Left lung (tissue), 10 donors: ENCODE measurements around the gene RGS7. TPM values are rescaled to one million over a fixed set of nuclear protein-coding genes. Genes with fewer than 3 reads are reported as not detected.

Experiments
- ATAC-seq: fragments of 200-7000 bp; cut with Tn5 transposase; one replicate; pipeline ENCODE4 v1.9.1; 2020; ENCODE audit warnings: moderate library complexity
- DNase-seq, 4 donors: peaks; one replicate each; pipeline ENCODE4 v3.0.0-alpha.2; 2013 to 2020
- H3K27ac ChIP-seq, 2 donors: fragments of 200-600 bp; sonication (generic) in 1 of 2; one replicate each; pipeline versions ENCODE4 v1.5.0 to v1.8.0; 2020 to 2021
- H3K27me3 ChIP-seq, 2 donors: fragments of 200-600 bp; sonication (generic) in 1 of 2; one replicate each; pipeline versions ENCODE4 v1.5.0 to v1.8.0; 2020 to 2021
- H3K36me3 ChIP-seq, 2 donors: fragments of 200-600 bp; sonication (generic) in 1 of 2; one replicate each; pipeline versions ENCODE4 v1.5.0 to v1.8.0; 2020 to 2021
- H3K4me1 ChIP-seq, 2 donors: fragments of 200-600 bp; one replicate each; pipeline ENCODE4 v1.8.0; 2021
- H3K4me3 ChIP-seq, 2 donors: fragments of 200-600 bp; sonication (generic) in 1 of 2; one replicate each; pipeline versions ENCODE4 v1.5.0 to v1.8.0; 2020 to 2021; ENCODE audit warnings: mild to moderate bottlenecking in 1 of 2
- H3K9me3 ChIP-seq, 2 donors: fragments of 200-600 bp; sonication (generic) in 1 of 2; one replicate each; pipeline versions ENCODE4 v1.5.0 to v1.8.0; 2020 to 2021
- intact Hi-C, 2 donors: fragments of 100-400 bp; cut with DNase I; formaldehyde crosslinking; loops; one replicate each; pipeline versions ENCODE4 v1.11.2 to v1.14.2; 2022
- polyA plus RNA-seq, 6 donors: library from polyadenylated mRNA; unstranded; fragments of 120-200 nt; gene quantifications; one replicate each; pipeline ENCODE4 v1.2.1, GENCODE V29; 2013; ENCODE audit not compliant: insufficient read length in 6 of 6
- total RNA-seq, 2 donors: library from RNA; stranded (reverse); fragmentation: NEBNext Ultra II Directional; extraction: Animal tissue kit (Norgen Biotek cat#: 25700); gene quantifications; one replicate each; pipeline ENCODE4 v1.2.1, GENCODE V29; 2021
- TF ChIP-seq, protein P1 (sequence below), 2 donors: fragments of 200-600 bp; sonication (generic) in 1 of 2; IDR thresholded peaks; one replicate each; pipeline versions ENCODE4 v1.5.0 to v1.8.0; 2021; ENCODE audit warnings: antibody characterized with exemption in 2 of 2
- donor health status: DM: no; HTN: yes; CAD: no.
- donor health status: DM: no; HTN: no; CAD: no.

Gene RGS7
- total and polyA plus RNA-seq, 8 donors = 0.11 to 0.43 (median 0.30) TPM; not detected in 2

GRCh38 chr1:240836271-240836670 is 520.7 kb downstream of the RGS7 start:
- ATAC-seq (no peak), DNase-seq (no peak)
- no peak overlapping the region for H3K27ac ChIP-seq
- no peaks in the 10 kb centered on the region for H3K36me3 ChIP-seq
- no peak overlapping the region for H3K4me3 ChIP-seq
- H3K27me3 ChIP-seq = no peaks in the 10 kb centered on the region
- no peaks in the 10 kb centered on the region for H3K4me1 ChIP-seq
- TF ChIP-seq, protein P1, sequence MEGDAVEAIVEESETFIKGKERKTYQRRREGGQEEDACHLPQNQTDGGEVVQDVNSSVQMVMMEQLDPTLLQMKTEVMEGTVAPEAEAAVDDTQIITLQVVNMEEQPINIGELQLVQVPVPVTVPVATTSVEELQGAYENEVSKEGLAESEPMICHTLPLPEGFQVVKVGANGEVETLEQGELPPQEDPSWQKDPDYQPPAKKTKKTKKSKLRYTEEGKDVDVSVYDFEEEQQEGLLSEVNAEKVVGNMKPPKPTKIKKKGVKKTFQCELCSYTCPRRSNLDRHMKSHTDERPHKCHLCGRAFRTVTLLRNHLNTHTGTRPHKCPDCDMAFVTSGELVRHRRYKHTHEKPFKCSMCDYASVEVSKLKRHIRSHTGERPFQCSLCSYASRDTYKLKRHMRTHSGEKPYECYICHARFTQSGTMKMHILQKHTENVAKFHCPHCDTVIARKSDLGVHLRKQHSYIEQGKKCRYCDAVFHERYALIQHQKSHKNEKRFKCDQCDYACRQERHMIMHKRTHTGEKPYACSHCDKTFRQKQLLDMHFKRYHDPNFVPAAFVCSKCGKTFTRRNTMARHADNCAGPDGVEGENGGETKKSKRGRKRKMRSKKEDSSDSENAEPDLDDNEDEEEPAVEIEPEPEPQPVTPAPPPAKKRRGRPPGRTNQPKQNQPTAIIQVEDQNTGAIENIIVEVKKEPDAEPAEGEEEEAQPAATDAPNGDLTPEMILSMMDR (IDR thresholded peaks at IDR 0.05) = no peak
- intact Hi-C loops = no loop called here
- no peaks in the 10 kb centered on the region for H3K9me3 ChIP-seq

GRCh38 chr1:240835291-240835690 is 521.7 kb downstream of the RGS7 start:
- H3K27ac ChIP-seq = no peak overlapping the region
- no peaks in the 10 kb centered on the region for H3K9me3 ChIP-seq
- no peak for DNase-seq
- no peak overlapping the region for H3K4me3 ChIP-seq
- H3K4me1 ChIP-seq = no peaks in the 10 kb centered on the region
- no peaks in the 10 kb centered on the region for H3K36me3 ChIP-seq
- ATAC-seq = no peak
- intact Hi-C loops = no loop called here
- TF ChIP-seq, protein P1 (IDR thresholded peaks at IDR 0.05) = no peak
- H3K27me3 ChIP-seq = no peaks in the 10 kb centered on the region

- no peak for ATAC-seq
- H3K36me3 ChIP-seq = no peaks in the 10 kb centered on the region
- H3K4me1 ChIP-seq = no peaks in the 10 kb centered on the region
- no peaks in the 10 kb centered on the region for H3K9me3 ChIP-seq
- TF ChIP-seq, protein P1 (IDR thresholded peaks at IDR 0.05) = no peak
- intact Hi-C loops = no loop called here
- H3K27me3 ChIP-seq = no peaks in the 10 kb centered on the region
- no peak overlapping the region for H3K4me3 ChIP-seq
- H3K27ac ChIP-seq = no peak overlapping the region
- no peak for DNase-seq
Observed at GRCh38 chr1:240833075-240833474, 523.9 kb downstream of the RGS7 start.

DNA sequence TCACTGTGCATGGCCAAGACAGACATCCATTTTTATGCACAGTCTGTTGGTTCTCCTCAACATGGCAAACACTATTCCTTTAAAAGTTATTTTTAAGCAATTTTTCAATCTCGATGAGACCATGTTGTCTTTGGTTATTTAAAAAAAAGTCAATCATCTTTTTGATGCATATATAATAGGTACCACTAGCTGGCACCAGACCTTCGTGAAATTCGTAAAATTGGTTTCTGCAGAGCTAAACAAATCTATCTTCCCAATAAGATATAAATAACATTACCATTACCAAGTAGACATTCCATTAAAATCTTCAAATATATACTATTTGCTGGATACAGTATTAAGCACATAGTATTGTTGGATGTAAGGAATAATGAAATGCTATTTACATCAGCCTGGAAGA is 525.1 kb downstream of the RGS7 start:
- intact Hi-C loops = no loop called here
- H3K27ac ChIP-seq = no peak overlapping the region

GRCh38 chr1:240831191-240831631 is 525.8 kb downstream of the RGS7 start:
- no peak overlapping the region for H3K4me3 ChIP-seq
- no peaks in the 10 kb centered on the region for H3K9me3 ChIP-seq
- ATAC-seq = no peak
- intact Hi-C loops = no loop called here
- H3K27me3 ChIP-seq = no peaks in the 10 kb centered on the region
- no peak for DNase-seq
- no peaks in the 10 kb centered on the region for H3K36me3 ChIP-seq
- H3K4me1 ChIP-seq = no peaks in the 10 kb centered on the region
- no peak overlapping the region for H3K27ac ChIP-seq
- TF ChIP-seq, protein P1 (IDR thresholded peaks at IDR 0.05) = no peak

More for the DNA sequence above, 525.1 kb downstream of the RGS7 start:
- TF ChIP-seq, protein P1 (IDR thresholded peaks at IDR 0.05) = no peak
- no peaks in the 10 kb centered on the region for H3K36me3 ChIP-seq
- no peak for DNase-seq
- no peaks in the 10 kb centered on the region for H3K9me3 ChIP-seq
- H3K4me3 ChIP-seq = no peak overlapping the region
- ATAC-seq = no peak
- no peaks in the 10 kb centered on the region for H3K27me3 ChIP-seq
- H3K4me1 ChIP-seq = no peaks in the 10 kb centered on the region
